Neural crest cell (in vitro differentiated cells): Measurements from ENCODE around the gene LCT. TPM values are rescaled to one million over a fixed set of nuclear protein-coding genes. Genes with fewer than 3 reads are reported as not detected.
A peak's percentile ranks its signal among the peaks of the same experiment; 100 is the strongest.

ENCODE experiments used
- DNase-seq: peaks from one replicate; pipeline ENCODE4 v3.0.0; 2021; ENCODE audit warnings: low read depth, mixed read lengths, low spot score
- H3K27ac Mint-ChIP-seq: one replicate; pipeline ENCODE4 v1.8.0; 2021; ENCODE audit warnings: mild to moderate bottlenecking, mixed read lengths; ENCODE audit not compliant: unreplicated experiment
- H3K27me3 Mint-ChIP-seq: 2 replicates; pipeline ENCODE4 v1.8.0; 2021; ENCODE audit warnings: low read depth, mild to moderate bottlenecking, mixed read lengths
- H3K36me3 Mint-ChIP-seq: 2 replicates; pipeline ENCODE4 v1.8.0; 2021; ENCODE audit warnings: low read depth, mild to moderate bottlenecking, mixed read lengths
- H3K4me1 Mint-ChIP-seq: 2 replicates; pipeline ENCODE4 v1.8.0; 2021; ENCODE audit warnings: mixed read lengths
- H3K4me3 Mint-ChIP-seq: one replicate; pipeline ENCODE4 v1.8.0; 2021; ENCODE audit warnings: mild to moderate bottlenecking, mixed read lengths
- H3K9me3 Mint-ChIP-seq: 2 replicates; pipeline ENCODE4 v1.8.0; 2021; ENCODE audit warnings: mixed read lengths
- total RNA-seq: library from RNA; stranded (reverse); gene quantifications from 2 replicates; pipeline ENCODE4 v1.2.1, GENCODE V29; 2021
- TF ChIP-seq, protein P1 (sequence below): fragments of 200-600 bp; sonication (generic); conservative IDR thresholded peaks from 2 replicates; pipeline ENCODE4 v1.5.0; 2021; ENCODE audit warnings: antibody characterized with exemption, mild to moderate bottlenecking

The LCT gene
- total RNA-seq, 1 donor from 2014 or later: 0.19 TPM

- Mint-ChIP-seq H3K4me3 (no peak overlapping the region), H3K9me3 (peaks cover 6% of the 10 kb centered on the region), H3K36me3 (peaks cover 27% of the 10 kb centered on the region), H3K27me3 (no peaks in the 10 kb centered on the region), H3K4me1 (no peaks in the 10 kb centered on the region), H3K27ac (no peak overlapping the region)
- TF ChIP-seq, protein P1, sequence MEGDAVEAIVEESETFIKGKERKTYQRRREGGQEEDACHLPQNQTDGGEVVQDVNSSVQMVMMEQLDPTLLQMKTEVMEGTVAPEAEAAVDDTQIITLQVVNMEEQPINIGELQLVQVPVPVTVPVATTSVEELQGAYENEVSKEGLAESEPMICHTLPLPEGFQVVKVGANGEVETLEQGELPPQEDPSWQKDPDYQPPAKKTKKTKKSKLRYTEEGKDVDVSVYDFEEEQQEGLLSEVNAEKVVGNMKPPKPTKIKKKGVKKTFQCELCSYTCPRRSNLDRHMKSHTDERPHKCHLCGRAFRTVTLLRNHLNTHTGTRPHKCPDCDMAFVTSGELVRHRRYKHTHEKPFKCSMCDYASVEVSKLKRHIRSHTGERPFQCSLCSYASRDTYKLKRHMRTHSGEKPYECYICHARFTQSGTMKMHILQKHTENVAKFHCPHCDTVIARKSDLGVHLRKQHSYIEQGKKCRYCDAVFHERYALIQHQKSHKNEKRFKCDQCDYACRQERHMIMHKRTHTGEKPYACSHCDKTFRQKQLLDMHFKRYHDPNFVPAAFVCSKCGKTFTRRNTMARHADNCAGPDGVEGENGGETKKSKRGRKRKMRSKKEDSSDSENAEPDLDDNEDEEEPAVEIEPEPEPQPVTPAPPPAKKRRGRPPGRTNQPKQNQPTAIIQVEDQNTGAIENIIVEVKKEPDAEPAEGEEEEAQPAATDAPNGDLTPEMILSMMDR: no peak
- DNase-seq: no peak
These were observed 63.1 kb downstream of the LCT start for GRCh38 chr2:135773917-135774316.

DNA sequence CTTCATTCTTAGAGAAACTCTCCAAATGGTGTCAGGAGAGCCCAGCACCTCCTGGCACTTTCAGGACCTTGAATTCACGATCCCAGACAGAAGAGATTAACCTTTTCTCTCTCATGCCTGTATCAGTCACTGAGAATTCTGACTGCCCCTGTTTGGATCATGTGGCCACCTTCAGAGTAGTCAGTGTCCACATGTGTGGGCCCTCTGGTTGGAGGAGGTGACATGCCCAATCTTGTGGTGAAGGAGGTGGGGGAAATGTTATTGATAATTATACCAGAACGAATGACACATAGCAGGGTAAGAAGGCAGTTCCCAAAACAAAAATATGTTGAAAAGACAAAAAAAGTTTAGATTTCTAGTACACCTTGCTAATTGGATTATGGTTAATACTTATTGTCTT is 63.7 kb downstream of the LCT start:
- TF ChIP-seq, protein P1: no peak
- Mint-ChIP-seq H3K36me3 (peaks cover 27% of the 10 kb centered on the region), H3K27me3 (no peaks in the 10 kb centered on the region)

GRCh38 chr2:135768863-135769262 is 68.1 kb downstream of the LCT start:
- H3K4me3 Mint-ChIP-seq: no peak overlapping the region
- H3K27me3 Mint-ChIP-seq: no peaks in the 10 kb centered on the region
- TF ChIP-seq, protein P1: no peak
- H3K9me3 Mint-ChIP-seq: peaks cover 6% of the 10 kb centered on the region
- no peak for DNase-seq
- no peaks in the 10 kb centered on the region for H3K4me1 Mint-ChIP-seq
- H3K27ac Mint-ChIP-seq: peak overlapping the region; percentile 12
- H3K36me3 Mint-ChIP-seq: peaks cover 31% of the 10 kb centered on the region

More for the DNA sequence above, 63.7 kb downstream of the LCT start:
- DNase-seq: no peak
- Mint-ChIP-seq H3K4me3 (no peak overlapping the region), H3K4me1 (no peaks in the 10 kb centered on the region), H3K9me3 (peaks cover 6% of the 10 kb centered on the region), H3K27ac (no peak overlapping the region)

DNA sequence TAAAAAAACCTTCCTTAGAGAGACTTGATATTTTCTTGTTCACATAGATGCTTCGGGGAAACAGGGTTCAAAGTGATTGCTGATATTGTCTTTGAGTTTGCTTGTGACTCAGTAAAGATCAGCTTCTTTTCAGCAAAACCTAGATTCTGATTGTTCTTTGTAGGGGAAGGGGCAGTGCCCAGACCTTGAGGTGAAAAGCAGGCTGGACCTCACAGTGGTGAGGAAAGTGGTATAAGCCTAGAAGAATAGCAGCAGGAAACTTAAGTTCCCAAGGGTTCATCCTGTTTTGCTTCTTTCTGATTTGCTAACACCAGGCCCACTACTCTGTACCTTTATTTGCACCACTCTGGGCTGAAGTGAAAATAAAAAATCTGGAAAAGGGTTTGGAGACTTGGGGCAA is 74.5 kb downstream of the LCT start:
- DNase-seq: no peak
- Mint-ChIP-seq H3K4me1 (no peaks in the 10 kb centered on the region), H3K36me3 (peaks cover 27% of the 10 kb centered on the region), H3K27me3 (no peaks in the 10 kb centered on the region), H3K9me3 (no peaks in the 10 kb centered on the region), H3K27ac (peak overlapping the region; percentile 43), H3K4me3 (no peak overlapping the region)
- TF ChIP-seq, protein P1: no peak

- TF ChIP-seq, protein P1: no peak
- H3K4me1 Mint-ChIP-seq: no peaks in the 10 kb centered on the region
- no peak for DNase-seq
- H3K9me3 Mint-ChIP-seq: no peaks in the 10 kb centered on the region
- no peaks in the 10 kb centered on the region for H3K27me3 Mint-ChIP-seq
- no peak overlapping the region for H3K4me3 Mint-ChIP-seq
- H3K27ac Mint-ChIP-seq: no peak overlapping the region
- H3K36me3 Mint-ChIP-seq: peaks cover 28% of the 10 kb centered on the region
These were observed 75.0 kb downstream of the LCT start for GRCh38 chr2:135762022-135762421.

DNA sequence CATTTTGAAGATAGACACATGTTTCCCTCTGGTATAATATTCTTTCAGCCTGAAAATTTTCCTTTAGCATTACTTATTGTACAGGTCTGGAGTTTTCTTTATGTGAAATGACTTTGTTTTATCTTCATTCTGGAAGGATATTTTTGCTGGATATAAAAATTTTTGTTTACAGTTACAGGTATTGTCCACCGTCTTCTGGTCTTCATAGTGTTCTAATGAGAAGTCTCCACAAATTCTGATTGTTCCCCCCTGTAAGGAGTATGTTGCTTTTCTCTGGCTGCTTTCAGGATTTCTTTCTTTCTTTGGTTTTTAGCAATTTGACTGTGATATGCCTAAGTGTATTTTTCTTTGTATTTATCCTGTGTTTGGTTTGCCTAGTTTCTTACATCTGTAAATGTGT is 80.3 kb downstream of the LCT start:
- no peaks in the 10 kb centered on the region for H3K27me3 Mint-ChIP-seq
- no peak overlapping the region for H3K4me3 Mint-ChIP-seq
- H3K27ac Mint-ChIP-seq: no peak overlapping the region
- H3K9me3 Mint-ChIP-seq: peaks cover 7% of the 10 kb centered on the region
- DNase-seq: no peak
- H3K36me3 Mint-ChIP-seq: peaks cover 47% of the 10 kb centered on the region
- TF ChIP-seq, protein P1: no peak
- no peaks in the 10 kb centered on the region for H3K4me1 Mint-ChIP-seq
